ENCODE measurements around the gene TLE1.

GRCh38 chr9:81671880-81672280 lies 17.5 kb downstream of the TLE1 start:
- TF ChIP-seq KDM1A (IDR thresholded peaks at IDR 0.05): no peak
- no peak for TF ChIP-seq SREBF2 (CRISPR knock-in tag; IDR thresholded peaks at IDR 0.05)
- no peak for TF ChIP-seq JUND (IDR thresholded peaks at IDR 0.05; ENCODE audit: borderline replicate concordance, low read depth, low read length)
- no peak for TF ChIP-seq JUND (tag; IDR thresholded peaks at IDR 0.05; ENCODE audit: borderline replicate concordance, low read depth, low read length)
- no peak for TF ChIP-seq MAX (CRISPR knock-in tag; IDR thresholded peaks at IDR 0.05)
- TF ChIP-seq ZMIZ1 (IDR thresholded peaks at IDR 0.05; ENCODE audit: low read depth in 2 of 2, low read length in 2 of 2): no peak
- no peak for TF ChIP-seq SIN3A (IDR thresholded peaks at IDR 0.05; ENCODE audit: borderline replicate concordance in 2 of 2, control insufficient read depth in 1 of 2, low read depth in 2 of 2, low read length in 2 of 2)
- TF ChIP-seq GATA2 (CRISPR knock-in tag; IDR thresholded peaks at IDR 0.05): no peak
- no peak for TF ChIP-seq POLR2A (conservative IDR thresholded peaks at IDR 0.05)
- no peak for TF ChIP-seq TFAP4 (CRISPR knock-in tag; IDR thresholded peaks at IDR 0.05; ENCODE audit: borderline replicate concordance)
- no peak for TF ChIP-seq ZNF431 (CRISPR knock-in tag; IDR thresholded peaks at IDR 0.05)
- TF ChIP-seq NBN (IDR thresholded peaks at IDR 0.05; ENCODE audit: low read depth): no peak
- TF ChIP-seq LARP7 (IDR thresholded peaks at IDR 0.05): no peak
- no peak for TF ChIP-seq CEBPG (CRISPR knock-in tag; IDR thresholded peaks at IDR 0.05)
- TF ChIP-seq CEBPG (tag; conservative IDR thresholded peaks at IDR 0.05 in 1 of 2, IDR thresholded peaks at IDR 0.05 in 1 of 2): no peak
- no peak for TF ChIP-seq ZFX (CRISPR knock-in tag; IDR thresholded peaks at IDR 0.05)
